Parathyroid adenoma (tissue), 2 donors: ENCODE measurements around the gene SKAP1.

Experiments used
- H2AFZ ChIP-seq: fragments of 300-600 bp; sonication (generic); one replicate; pipeline ENCODE4 v1.7.0; 2017; ENCODE audit warnings: antibody characterized with exemption, mild to moderate bottlenecking
- H3K27ac ChIP-seq: fragments of 300-600 bp; sonication (generic); one replicate; pipeline ENCODE4 v1.7.0; 2017
- H3K27me3 ChIP-seq: fragments of 300-600 bp; sonication (generic); one replicate; pipeline ENCODE4 v1.7.0; 2017; ENCODE audit warnings: low read length; ENCODE audit not compliant: control insufficient read depth, insufficient read depth
- H3K36me3 ChIP-seq: fragments of 300-600 bp; sonication (generic); one replicate; pipeline ENCODE4 v1.7.0; 2017; ENCODE audit warnings: low read length; ENCODE audit not compliant: control insufficient read depth, insufficient read depth
- H3K4me1 ChIP-seq: fragments of 300-600 bp; sonication (generic); one replicate; pipeline ENCODE4 v1.7.0; 2017; ENCODE audit warnings: control low read depth
- H3K4me2 ChIP-seq: fragments of 300-600 bp; sonication (generic); one replicate; pipeline ENCODE4 v1.7.0; 2017; ENCODE audit warnings: low read length
- H3K4me3 ChIP-seq: fragments of 300-600 bp; sonication (generic); one replicate; pipeline ENCODE4 v1.7.0; 2017; ENCODE audit warnings: low read depth, low read length
- H3K79me2 ChIP-seq: fragments of 300-600 bp; sonication (generic); one replicate; pipeline ENCODE4 v1.7.0; 2017; ENCODE audit warnings: control low read depth
- H3K9ac ChIP-seq: fragments of 300-600 bp; sonication (generic); one replicate; pipeline ENCODE4 v1.7.0; 2017; ENCODE audit warnings: mild to moderate bottlenecking
- H3K9me3 ChIP-seq: fragments of 300-600 bp; sonication (generic); one replicate; pipeline ENCODE4 v1.7.0; 2017; ENCODE audit warnings: low read length; ENCODE audit not compliant: control insufficient read depth
- CTCF ChIP-seq: fragments of 300-600 bp; sonication (generic); IDR thresholded peaks from one replicate; pipeline ENCODE4 v1.7.0; 2017; ENCODE audit warnings: antibody characterized with exemption, mild to moderate bottlenecking
- donor health status: primary hyperparathyroidism.

SKAP1 gene

GRCh38 chr17:48429638-48430586 is at the start of gene SKAP1:
Gene SKAP1, minus strand, starts transcription at chr17:48430214.
- no peak within 1 kb of the TSS for H3K9ac ChIP-seq
- H3K4me2 ChIP-seq, result peak within 1 kb of the TSS; percentile 59
- peak within 1 kb of the TSS; percentile 70 for H2AFZ ChIP-seq
- H3K9me3 ChIP-seq, result no peaks in the 10 kb centered on the region
- no peaks in the 10 kb centered on the region for H3K36me3 ChIP-seq
- no peaks in the 10 kb centered on the region for H3K79me2 ChIP-seq
- H3K27me3 ChIP-seq, result no peaks in the 10 kb centered on the region
- no peak for TF ChIP-seq CTCF
- H3K4me1 ChIP-seq, result no peaks in the 10 kb centered on the region
- peak within 1 kb of the TSS; percentile 49 for H3K4me3 ChIP-seq
- no peak within 1 kb of the TSS for H3K27ac ChIP-seq

GRCh38 chr17:48479014-48479402 is 49.0 kb upstream of the SKAP1 start:
- H3K27ac ChIP-seq, result no peak overlapping the region
- TF ChIP-seq CTCF, result no peak
- no peak overlapping the region for H2AFZ ChIP-seq
- H3K9ac ChIP-seq, result no peak overlapping the region
- H3K9me3 ChIP-seq, result no peaks in the 10 kb centered on the region
- H3K4me2 ChIP-seq, result no peak overlapping the region
- H3K36me3 ChIP-seq, result no peaks in the 10 kb centered on the region
- no peaks in the 10 kb centered on the region for H3K4me1 ChIP-seq
- H3K4me3 ChIP-seq, result no peak overlapping the region
- no peaks in the 10 kb centered on the region for H3K27me3 ChIP-seq
- H3K79me2 ChIP-seq, result no peaks in the 10 kb centered on the region

- no peaks in the 10 kb centered on the region for H3K27me3 ChIP-seq
- no peak for TF ChIP-seq CTCF
Observed at GRCh38 chr17:48478224-48479013, 48.4 kb upstream of the SKAP1 start.

GRCh38 chr17:48477221-48477620 is 47.2 kb upstream of the SKAP1 start:
- Histone ChIP-seq H2AFZ (no peak overlapping the region), H3K4me1 (no peaks in the 10 kb centered on the region), H3K4me3 (no peak overlapping the region), H3K27me3 (no peaks in the 10 kb centered on the region), H3K36me3 (no peaks in the 10 kb centered on the region), H3K4me2 (no peak overlapping the region), H3K27ac (no peak overlapping the region), H3K79me2 (no peaks in the 10 kb centered on the region), H3K9ac (no peak overlapping the region), H3K9me3 (no peaks in the 10 kb centered on the region)
- no peak for TF ChIP-seq CTCF

More at GRCh38 chr17:48478224-48479013, 48.4 kb upstream of the SKAP1 start:
- Histone ChIP-seq H3K4me1 (no peaks in the 10 kb centered on the region), H3K9me3 (no peaks in the 10 kb centered on the region), H3K4me2 (no peak overlapping the region), H3K27ac (no peak overlapping the region), H3K4me3 (no peak overlapping the region), H3K36me3 (no peaks in the 10 kb centered on the region), H3K79me2 (no peaks in the 10 kb centered on the region), H2AFZ (no peak overlapping the region), H3K9ac (no peak overlapping the region)
